ENCODE data around the gene PPID.
A peak's percentile ranks its signal among the peaks of the same experiment; 100 is the strongest.
"Not testable (repeated sequence)": the region's sequence is repeated elsewhere in the genome, so short reads cannot be mapped to it uniquely, and the experiment has no call there.

Gene PPID

GRCh38 chr4:158669310-158669709 lies 53.9 kb downstream of the PPID start:
- in situ Hi-C loops (cut with HindIII; ENCODE audit: low pct_ligation_motif_present, low sequenced_read_pairs) = no loop called here
- no peak overlapping the region for H3K27ac ChIP-seq
- no peaks in the 10 kb centered on the region for H3K36me3 ChIP-seq (replicated peaks)
- no peaks in the 10 kb centered on the region for H3K27me3 ChIP-seq (replicated peaks)
- H3K4me3 ChIP-seq (ENCODE audit: low read depth, low read length) = no peak overlapping the region
- DNase-seq = no peak
- TF ChIP-seq CTCF (IDR thresholded peaks at IDR 0.05; ENCODE audit: low read depth, low read length, missing control alignments) = no peak

- DNase-seq = peak; percentile 16
- Histone ChIP-seq H3K4me3 (ENCODE audit: low read depth, low read length) (no peak overlapping the region), H3K36me3 (replicated peaks) (no peaks in the 10 kb centered on the region), H3K27me3 (replicated peaks) (no peaks in the 10 kb centered on the region), H3K27ac (no peak overlapping the region)
- TF ChIP-seq CTCF (IDR thresholded peaks at IDR 0.05; ENCODE audit: low read depth, low read length, missing control alignments) = peak; percentile 77
- in situ Hi-C loops (cut with HindIII; ENCODE audit: low pct_ligation_motif_present, low sequenced_read_pairs) = no loop called here
Measured at GRCh38 chr4:158667651-158668198, 55.5 kb downstream of the PPID start.

- in situ Hi-C loops (cut with HindIII; ENCODE audit: low pct_ligation_motif_present, low sequenced_read_pairs) = no loop called here
- no peaks in the 10 kb centered on the region for H3K27me3 ChIP-seq (replicated peaks)
- no peak for DNase-seq
- H3K4me3 ChIP-seq (ENCODE audit: low read depth, low read length) = no peak overlapping the region
- TF ChIP-seq CTCF (IDR thresholded peaks at IDR 0.05; ENCODE audit: low read depth, low read length, missing control alignments) = no peak
- H3K36me3 ChIP-seq (replicated peaks) = no peaks in the 10 kb centered on the region
- H3K27ac ChIP-seq = no peak overlapping the region
Measured at GRCh38 chr4:158666892-158667291, 56.3 kb downstream of the PPID start.

- in situ Hi-C loops (cut with HindIII; ENCODE audit: low pct_ligation_motif_present, low sequenced_read_pairs) = no loop called here
- no peak for TF ChIP-seq CTCF (IDR thresholded peaks at IDR 0.05; ENCODE audit: low read depth, low read length, missing control alignments)
- no peak for DNase-seq
- Histone ChIP-seq H3K36me3 (replicated peaks) (no peaks in the 10 kb centered on the region), H3K27me3 (replicated peaks) (no peaks in the 10 kb centered on the region), H3K27ac (no peak overlapping the region), H3K4me3 (ENCODE audit: low read depth, low read length) (no peak overlapping the region)
Measured at GRCh38 chr4:158664806-158665205, 58.4 kb downstream of the PPID start.

GRCh38 chr4:158663707-158664625 lies 59.2 kb downstream of the PPID start:
- H3K27ac ChIP-seq; in situ Hi-C loops (cut with HindIII; ENCODE audit: low pct_ligation_motif_present, low sequenced_read_pairs): not testable (repeated sequence)

GRCh38 chr4:158663255-158663654 lies 59.9 kb downstream of the PPID start:
- H3K27me3 ChIP-seq (replicated peaks); H3K36me3 ChIP-seq (replicated peaks); in situ Hi-C loops (cut with HindIII; ENCODE audit: low pct_ligation_motif_present, low sequenced_read_pairs); H3K27ac ChIP-seq; DNase-seq; H3K4me3 ChIP-seq (ENCODE audit: low read depth, low read length): not testable (repeated sequence)

More at GRCh38 chr4:158663707-158664625, 59.2 kb downstream of the PPID start:
- not testable (repeated sequence) for H3K27me3 ChIP-seq (replicated peaks); H3K36me3 ChIP-seq (replicated peaks); DNase-seq; H3K4me3 ChIP-seq (ENCODE audit: low read depth, low read length)

Data from brain microvascular endothelial cell (primary cell).